Fibroblast of lung (primary cell): Measurements from ENCODE around the gene PROB1. TPM values are rescaled to one million over a fixed set of nuclear protein-coding genes. Genes with fewer than 3 reads are reported as not detected.

Experiments
- DNase-seq, 2 donors: peaks; one replicate each; pipeline versions ENCODE4 v3.0.0 to v3.0.0-alpha.2; 2010; ENCODE audit warnings: low read depth in 2 of 2
- H2AFZ ChIP-seq: 2 replicates; pipeline ENCODE4 v1.5.1; 2012; ENCODE audit warnings: low read length, control low read depth, inconsistent platforms
- H3K27ac ChIP-seq: 2 replicates; pipeline ENCODE4 v1.5.1; 2011; ENCODE audit warnings: low read length, control low read depth; ENCODE audit not compliant: insufficient read depth
- H3K27me3 ChIP-seq: 2 replicates; pipeline ENCODE4 v1.5.1; 2011; ENCODE audit warnings: mild to moderate bottlenecking, low read length; ENCODE audit not compliant: control insufficient read depth, insufficient read depth
- H3K36me3 ChIP-seq: 2 replicates; pipeline ENCODE4 v1.5.1; 2011; ENCODE audit warnings: low read length; ENCODE audit not compliant: control insufficient read depth, insufficient read depth
- H3K4me1 ChIP-seq: 2 replicates; pipeline ENCODE4 v1.5.1; 2011; ENCODE audit warnings: low read length; ENCODE audit not compliant: control insufficient read depth, insufficient read depth; ENCODE audit errors: extremely low read depth
- H3K4me2 ChIP-seq: 2 replicates; pipeline ENCODE4 v1.5.1; 2011; ENCODE audit warnings: low read length, control low read depth; ENCODE audit not compliant: insufficient read depth; ENCODE audit errors: extremely low read depth
- H3K4me3 ChIP-seq, 4 experiments: fragments of 200-600 bp in 1 of 4; sonication (generic) in 1 of 4; replicated peaks in 1 of 4; 2 replicates each; pipeline ENCODE4 v1.5.1; 2011 to 2016; ENCODE audit warnings: low read length in 4 of 4, low read depth in 3 of 4, mild to moderate bottlenecking in 3 of 4, control low read depth in 2 of 4, inconsistent platforms in 1 of 4, mixed read lengths in 1 of 4; ENCODE audit not compliant: insufficient read depth in 1 of 4; ENCODE audit errors: control extremely low read depth in 1 of 4
- H3K79me2 ChIP-seq: 2 replicates; pipeline ENCODE4 v1.5.1; 2012; ENCODE audit warnings: mild to moderate bottlenecking, low read length, inconsistent platforms; ENCODE audit not compliant: control insufficient read depth, insufficient read depth
- H3K9ac ChIP-seq: 2 replicates; pipeline ENCODE4 v1.5.1; 2011; ENCODE audit warnings: mild to moderate bottlenecking, low read length, control low read depth; ENCODE audit not compliant: insufficient read depth
- H3K9me3 ChIP-seq: 2 replicates; pipeline ENCODE4 v1.5.1; 2012; ENCODE audit warnings: low read depth, low read length; ENCODE audit not compliant: control insufficient read depth, insufficient read depth
- H4K20me1 ChIP-seq: 2 replicates; pipeline ENCODE4 v1.5.1; 2011; ENCODE audit warnings: low read length; ENCODE audit not compliant: control insufficient read depth, insufficient read depth; ENCODE audit errors: extremely low read depth
- CTCF ChIP-seq, 2 donors: IDR thresholded peaks in 1 of 2; conservative IDR thresholded peaks in 1 of 2; 1 replicate in 1 of 2; 2 replicates in 1 of 2; pipeline ENCODE4 v1.5.1; 2011 to 2012; ENCODE audit warnings: low read length in 2 of 2, control low read depth in 1 of 2, inconsistent platforms in 1 of 2, low read depth in 1 of 2, mild to moderate bottlenecking in 1 of 2
- EZH2 ChIP-seq: IDR thresholded peaks from 2 replicates; pipeline ENCODE4 v1.5.1; 2012; ENCODE audit warnings: low read length, control low read depth, mild to moderate bottlenecking; ENCODE audit errors: missing control alignments
- polyA plus RNA-seq, 2 donors: library from polyadenylated mRNA; depleted of rRNA in 1 of 2; stranded (reverse) in 1 of 2; unstranded in 1 of 2; fragments of >200 nt; gene quantifications; 2 replicates each; pipeline ENCODE4 v1.2.1, GENCODE V29; 2011 to 2012; ENCODE audit warnings: missing spikeins in 1 of 2
- total RNA-seq: library from RNA; depleted of rRNA; stranded (reverse); fragments of >200 nt; gene quantifications from 2 replicates; pipeline ENCODE4 v1.2.1, GENCODE V29; 2014

Gene PROB1
- total and polyA plus RNA-seq, 2 donors (not counting 1 experiment from before 2014, with no cell fraction given), result 0.34 to 1.5 TPM

DNA sequence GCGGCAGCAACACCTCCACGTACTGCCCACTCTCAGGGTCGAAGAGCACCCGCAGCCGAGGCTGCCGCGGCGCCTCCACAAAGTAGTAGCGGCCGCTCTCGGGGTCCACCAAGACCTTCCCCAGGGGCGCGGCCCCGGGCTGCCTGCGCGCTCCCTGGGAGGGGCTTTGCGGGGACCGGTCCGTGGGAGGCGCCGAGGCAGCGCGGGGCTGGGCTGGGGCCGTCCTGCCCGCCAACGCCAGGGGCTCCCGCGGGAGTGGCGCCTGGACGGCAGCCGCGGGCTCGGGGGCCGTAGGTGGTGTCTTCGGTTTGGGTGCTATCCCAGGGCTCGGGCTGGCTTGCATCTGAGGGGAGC is 2.6 kb downstream of the PROB1 start:
- Histone ChIP-seq H3K9ac (no peak overlapping the region), H4K20me1 (no peaks in the 10 kb centered on the region), H3K4me3 (no peak overlapping the region), H3K27ac (no peak overlapping the region), H3K36me3 (no peaks in the 10 kb centered on the region), H3K27me3 (peaks cover 11% of the 10 kb centered on the region), H3K4me1 (peaks cover 8% of the 10 kb centered on the region), H3K79me2 (no peaks in the 10 kb centered on the region), H2AFZ (no peak overlapping the region), H3K9me3 (no peaks in the 10 kb centered on the region), H3K4me2 (no peak overlapping the region)
- no peak for DNase-seq
- TF ChIP-seq EZH2 (no peak), CTCF (conservative IDR thresholded peaks at IDR 0.05 in 1 of 2, IDR thresholded peaks at IDR 0.05 in 1 of 2; ENCODE audit: low read depth in 1 of 2, low read length in 2 of 2) (no peak)

- H3K4me3 ChIP-seq, result no peak overlapping the region
- no peak overlapping the region for H3K27ac ChIP-seq
- H3K36me3 ChIP-seq, result no peaks in the 10 kb centered on the region
- peaks cover 8% of the 10 kb centered on the region for H3K4me1 ChIP-seq
- no peaks in the 10 kb centered on the region for H3K79me2 ChIP-seq
- peaks cover 11% of the 10 kb centered on the region for H3K27me3 ChIP-seq
- no peak overlapping the region for H3K4me2 ChIP-seq
- TF ChIP-seq CTCF (conservative IDR thresholded peaks at IDR 0.05 in 1 of 2, IDR thresholded peaks at IDR 0.05 in 1 of 2; ENCODE audit: low read depth in 1 of 2, low read length in 2 of 2) (no peak), EZH2 (no peak)
- no peak overlapping the region for H2AFZ ChIP-seq
- DNase-seq, result peak; percentile 8 to 33
- H4K20me1 ChIP-seq, result no peaks in the 10 kb centered on the region
- H3K9me3 ChIP-seq, result no peaks in the 10 kb centered on the region
- H3K9ac ChIP-seq, result no peak overlapping the region
These were observed 3.2 kb downstream of the PROB1 start for GRCh38 chr5:139391570-139392323.

- no peak overlapping the region for H3K9ac ChIP-seq
- H3K9me3 ChIP-seq, result no peaks in the 10 kb centered on the region
- no peak overlapping the region for H2AFZ ChIP-seq
- H3K4me3 ChIP-seq, result no peak overlapping the region
- TF ChIP-seq EZH2, result no peak
- TF ChIP-seq CTCF (conservative IDR thresholded peaks at IDR 0.05 in 1 of 2, IDR thresholded peaks at IDR 0.05 in 1 of 2; ENCODE audit: low read depth in 1 of 2, low read length in 2 of 2), result no peak
- H3K4me2 ChIP-seq, result no peak overlapping the region
- no peaks in the 10 kb centered on the region for H4K20me1 ChIP-seq
- peaks cover 8% of the 10 kb centered on the region for H3K4me1 ChIP-seq
- H3K27me3 ChIP-seq, result peaks cover 11% of the 10 kb centered on the region
- H3K36me3 ChIP-seq, result no peaks in the 10 kb centered on the region
- H3K79me2 ChIP-seq, result no peaks in the 10 kb centered on the region
- DNase-seq, result no peak
- H3K27ac ChIP-seq, result no peak overlapping the region
These were observed 4.0 kb downstream of the PROB1 start for GRCh38 chr5:139390639-139391569.
